DOHH2 (cell line): ENCODE measurements around the gene TRMT44.

Experiments used
- EZH2phosphoT487 ChIP-seq: fragments of 200-600 bp; sonication (generic); IDR thresholded peaks from 2 replicates; pipeline ENCODE4 v1.6.1; 2017; ENCODE audit warnings: borderline replicate concordance, mild to moderate bottlenecking, antibody characterized with exemption, low read length, moderate library complexity, mixed read lengths
- TF ChIP-seq, protein P1 (sequence below): fragments of 200-600 bp; sonication (generic); IDR thresholded peaks from one replicate; pipeline ENCODE4 v1.5.1; 2014; ENCODE audit warnings: antibody characterized with exemption, mild to moderate bottlenecking, low read depth, low read length; ENCODE audit not compliant: poor library complexity, severe bottlenecking

GRCh38 chr4:8409264-8410065 is 31.1 kb upstream of the TRMT44 start:
- TF ChIP-seq, protein P1, sequence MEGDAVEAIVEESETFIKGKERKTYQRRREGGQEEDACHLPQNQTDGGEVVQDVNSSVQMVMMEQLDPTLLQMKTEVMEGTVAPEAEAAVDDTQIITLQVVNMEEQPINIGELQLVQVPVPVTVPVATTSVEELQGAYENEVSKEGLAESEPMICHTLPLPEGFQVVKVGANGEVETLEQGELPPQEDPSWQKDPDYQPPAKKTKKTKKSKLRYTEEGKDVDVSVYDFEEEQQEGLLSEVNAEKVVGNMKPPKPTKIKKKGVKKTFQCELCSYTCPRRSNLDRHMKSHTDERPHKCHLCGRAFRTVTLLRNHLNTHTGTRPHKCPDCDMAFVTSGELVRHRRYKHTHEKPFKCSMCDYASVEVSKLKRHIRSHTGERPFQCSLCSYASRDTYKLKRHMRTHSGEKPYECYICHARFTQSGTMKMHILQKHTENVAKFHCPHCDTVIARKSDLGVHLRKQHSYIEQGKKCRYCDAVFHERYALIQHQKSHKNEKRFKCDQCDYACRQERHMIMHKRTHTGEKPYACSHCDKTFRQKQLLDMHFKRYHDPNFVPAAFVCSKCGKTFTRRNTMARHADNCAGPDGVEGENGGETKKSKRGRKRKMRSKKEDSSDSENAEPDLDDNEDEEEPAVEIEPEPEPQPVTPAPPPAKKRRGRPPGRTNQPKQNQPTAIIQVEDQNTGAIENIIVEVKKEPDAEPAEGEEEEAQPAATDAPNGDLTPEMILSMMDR: no peak
- no peak for TF ChIP-seq EZH2phosphoT487
